K562 (cell line): ENCODE data around the gene GRHL3. TPM values are rescaled to one million over a fixed set of nuclear protein-coding genes. Genes with fewer than 3 reads are reported as not detected.

Experiments
- ATAC-seq: fragments of 200-7000 bp; cut with Tn5 transposase; 3 replicates; pipeline ENCODE4 v1.9.1; 2020; ENCODE audit warnings: moderate library complexity
- BruUV-seq: library from RNA; stranded (reverse); fragments of 400-500 nt; replicated peaks from 2 replicates; lab custom pipeline; 2021; lab: Mats Ljungman, UMichigan
- CTCF ChIA-PET: fragments of 300-600 bp; formaldehyde crosslinking; extraction: SDS; loops from one replicate; lab custom pipeline; 2021; ENCODE audit warnings: low intra/inter-chr PET ratio; lab: Yijun Ruan, JAX
- POLR2A ChIA-PET: fragments of 300-600, 350-650 bp; sonication (Branson Sonifier 250); formaldehyde crosslinking; extraction: SDS; loops from one replicate; lab custom pipeline; 2021; ENCODE audit warnings: antibody characterized with exemption, inconsistent platforms; lab: Yijun Ruan, JAX
- DNase-seq, 4 experiments: peaks; one replicate each; pipeline versions ENCODE4 v3.0.0 to v3.0.0-alpha.2; 2011 to 2018; ENCODE audit warnings: low spot score in 3 of 4, mixed read lengths in 3 of 4; ENCODE audit errors: extremely low read depth in 1 of 4
- FAIRE-seq: peaks from 2 replicates; lab custom pipeline; 2011; peaks lifted over from hg19 to GRCh38; lab: Jason Lieb, UNC
- H2AFZ ChIP-seq: 2 replicates; pipeline ENCODE4 v1.6.0; 2011; ENCODE audit warnings: low read depth, low read length, control low read depth, inconsistent platforms
- H3K27ac ChIP-seq: fragments of 200-600 bp; 3 replicates; pipeline ENCODE4 v1.8.0; 2011; ENCODE audit warnings: low read depth, mild to moderate bottlenecking, control low read depth, inconsistent platforms, low read length, moderate library complexity, mixed read lengths; ENCODE audit errors: extremely low read depth
- H3K27me3 ChIP-seq, 2 experiments: fragments of 300-600 bp in 1 of 2; 2 replicates in 1 of 2; 3 replicates in 1 of 2; pipeline versions ENCODE4 v1.6.0 to v1.8.0; 2011; ENCODE audit warnings: inconsistent platforms in 2 of 2, low read length in 2 of 2, mild to moderate bottlenecking in 1 of 2, mixed read lengths in 1 of 2, moderate library complexity in 1 of 2; ENCODE audit not compliant: control insufficient read depth in 2 of 2, insufficient read depth in 2 of 2
- H3K36me3 ChIP-seq: fragments of 300-600 bp; 3 replicates; pipeline ENCODE4 v1.8.0; 2011; ENCODE audit warnings: mild to moderate bottlenecking, low read length, inconsistent platforms; ENCODE audit not compliant: control insufficient read depth, insufficient read depth
- H3K4me1 ChIP-seq, 2 experiments: fragments of 200-600 bp in 1 of 2; replicated peaks in 1 of 2; 2 replicates in 1 of 2; 3 replicates in 1 of 2; pipeline versions ENCODE4 v1.5.1 to v1.8.0; 2011; ENCODE audit warnings: inconsistent platforms in 2 of 2, low read length in 2 of 2, mild to moderate bottlenecking in 1 of 2, mixed read lengths in 1 of 2, moderate library complexity in 1 of 2; ENCODE audit not compliant: control insufficient read depth in 2 of 2, insufficient read depth in 2 of 2
- H3K4me2 ChIP-seq: 2 replicates; pipeline ENCODE4 v1.6.1; 2011; ENCODE audit warnings: low read length, control low read depth, inconsistent platforms, mixed read lengths; ENCODE audit not compliant: insufficient read depth
- H3K4me3 ChIP-seq: fragments of 200-600 bp; sonication (generic), shearing (Covaris generic); 2 replicates; pipeline ENCODE4 v1.5.1; 2016; ENCODE audit warnings: control low read depth, inconsistent platforms
- H3K79me2 ChIP-seq: fragments of 200-600 bp; 3 replicates; pipeline ENCODE4 v1.8.0; 2011; ENCODE audit warnings: low read length, inconsistent platforms; ENCODE audit not compliant: control insufficient read depth, insufficient read depth
- H3K9ac ChIP-seq, 2 experiments: 2 replicates each; pipeline versions ENCODE4 v1.6.0 to v1.6.1; 2011; ENCODE audit warnings: low read depth in 2 of 2, low read length in 2 of 2, control low read depth in 1 of 2, inconsistent platforms in 1 of 2, mild to moderate bottlenecking in 1 of 2, mixed read lengths in 1 of 2; ENCODE audit not compliant: insufficient read depth in 1 of 2
- H3K9me1 ChIP-seq: one replicate; pipeline ENCODE4 v1.6.0; 2011; ENCODE audit warnings: inconsistent platforms, mild to moderate bottlenecking, low read length, moderate library complexity; ENCODE audit not compliant: control insufficient read depth, insufficient read depth
- H3K9me3 ChIP-seq: replicated peaks from 2 replicates; pipeline ENCODE4 v1.5.1; 2011; ENCODE audit warnings: low read depth, low read length, inconsistent platforms; ENCODE audit not compliant: control insufficient read depth, insufficient read depth
- H4K20me1 ChIP-seq: replicated peaks from 2 replicates; pipeline ENCODE4 v1.6.1; 2011; ENCODE audit warnings: low read length, inconsistent platforms, mixed read lengths; ENCODE audit not compliant: control insufficient read depth, insufficient read depth
- BRCA1 ChIP-seq, 2 experiments: fragments of 450-650 bp in 1 of 2; sonication (generic) in 1 of 2; formaldehyde crosslinking in 1 of 2; IDR thresholded peaks; 2 replicates each; pipeline versions ENCODE4 v1.5.0 to v1.6.1; 2017 to 2020; ENCODE audit warnings: mild to moderate bottlenecking in 1 of 2, missing genetic modification reagents in 1 of 2
- DACH1 ChIP-seq: fragments of 450-650 bp; IDR thresholded peaks from 2 replicates; pipeline ENCODE4 v1.6.1; 2018; ENCODE audit not compliant: partially characterized antibody
- EWSR1 ChIP-seq: fragments of 450-650 bp; IDR thresholded peaks from 2 replicates; pipeline ENCODE4 v1.6.1; 2018; ENCODE audit warnings: borderline replicate concordance, mild to moderate bottlenecking, low read depth, moderate library complexity; ENCODE audit not compliant: partially characterized antibody
- NBN ChIP-seq: fragments of 450-650 bp; IDR thresholded peaks from 2 replicates; pipeline ENCODE4 v1.6.1; 2016; ENCODE audit warnings: low read depth, mild to moderate bottlenecking
- NRF1 ChIP-seq, 2 experiments: fragments of 450-650 bp; IDR thresholded peaks in 1 of 2; conservative IDR thresholded peaks in 1 of 2; 2 replicates each; pipeline ENCODE4 v1.6.1; 2014; ENCODE audit warnings: mild to moderate bottlenecking in 2 of 2
- SP2 ChIP-seq: IDR thresholded peaks from 2 replicates; pipeline ENCODE4 v1.6.1; 2011; ENCODE audit warnings: mild to moderate bottlenecking, low read depth, low read length, moderate library complexity; ENCODE audit not compliant: poor library complexity, severe bottlenecking; ENCODE audit errors: extremely low read depth
- YBX1 ChIP-seq: fragments of 450-650 bp; IDR thresholded peaks from 2 replicates; pipeline ENCODE4 v1.7.1; 2016; ENCODE audit warnings: mild to moderate bottlenecking
- ZKSCAN3 ChIP-seq: fragments of 250-450 bp; sonication (Bioruptor Pico); IDR thresholded peaks from 2 replicates; pipeline ENCODE4 v1.4.0; 2020
- WGBS: fragments of 100-300 bp; shearing (Covaris generic); methylation state at CpG from one replicate; pipeline ENCODE4 v1.1.6; 2016; ENCODE audit warnings: low coverage, mixed read lengths; ENCODE audit not compliant: insufficient coverage; ENCODE audit errors: missing lambda C conversion rate; 5-methylcytosine and 5-hydroxymethylcytosine counted together
- in situ Hi-C: fragments of 300-500 bp; cut with MboI; formaldehyde crosslinking; loops from 4 replicates; pipeline ENCODE4 v1.15.0; 2018; ENCODE audit warnings: inconsistent platforms, mixed read lengths
- intact Hi-C: fragments of 100-400 bp; cut with micrococcal nuclease; formaldehyde crosslinking; loops from 2 replicates; pipeline ENCODE4 v1.14.2; 2022
- polyA plus RNA-seq, 8 experiments: library from polyadenylated mRNA; depleted of rRNA in 4 of 8; stranded (reverse) in 5 of 8; unstranded in 3 of 8; fragments of >200 nt; fragmentation: Nextera tagmentation in 2 of 8; fragmentation: Illumina TruSeq in 1 of 8; extraction: Ambion mirVana in 2 of 8; extraction: Trizol in 1 of 8; gene quantifications; 2 replicates each; pipeline versions ENCODE4 v1.2.1 to v1.2.3, GENCODE V29; 2011 to 2014; ENCODE audit warnings: inconsistent platforms in 1 of 8, missing spikeins in 1 of 8
- total RNA-seq, 7 experiments: library from RNA; depleted of rRNA in 6 of 7; stranded (reverse); fragments of >200 nt in 6 of 7; fragmentation: Illumina TruSeq in 2 of 7; extraction: Trizol in 2 of 7; gene quantifications; 2 replicates each; pipeline versions ENCODE4 v1.2.1 to v1.2.3, GENCODE V29; 2011 to 2021; ENCODE audit warnings: low replicate concordance in 1 of 7
- TF ChIP-seq, protein P1 (sequence below): IDR thresholded peaks from 2 replicates; pipeline ENCODE4 v1.6.1; 2012; ENCODE audit warnings: low read depth, low read length, improper control_type of control experiment, borderline replicate concordance
- TF ChIP-seq, protein P2 (sequence below): sonication (generic); formaldehyde crosslinking; IDR thresholded peaks from 2 replicates; pipeline ENCODE4 v1.8.0; 2022; ENCODE audit warnings: mild to moderate bottlenecking, missing genetic modification reagents

GRHL3 gene
- total and polyA plus RNA-seq, 9 of the 15 experiments (the other 6 are each of a cell fraction or from before 2014, with no cell fraction given), result 0.01 to 0.04 TPM; not detected in 7

DNA sequence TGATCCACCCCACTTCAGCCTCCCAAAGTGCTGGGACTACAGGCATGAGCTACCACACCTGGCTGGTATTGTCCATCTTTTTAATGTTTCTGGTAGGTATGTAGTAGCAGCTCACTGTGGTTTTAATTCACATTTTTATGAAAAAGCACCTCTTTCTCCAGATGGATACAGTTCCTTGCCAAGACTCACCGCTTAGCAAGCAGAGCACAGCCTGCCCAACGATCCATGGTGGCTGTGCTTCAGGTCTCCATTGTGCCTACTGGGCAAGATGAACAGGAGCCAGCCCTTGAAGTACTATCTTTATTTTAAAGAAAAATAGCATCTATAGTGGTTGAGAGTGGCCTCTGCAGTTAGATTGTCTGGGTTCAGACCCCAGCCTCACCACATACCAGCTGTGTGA, 37.6 kb upstream of the GRHL3 start:
- no peaks in the 10 kb centered on the region for H3K9me1 ChIP-seq
- no peaks in the 10 kb centered on the region for H3K79me2 ChIP-seq
- H3K9me3 ChIP-seq, result no peaks in the 10 kb centered on the region
- no peak for ATAC-seq
- no peaks in the 10 kb centered on the region for H4K20me1 ChIP-seq
- no peak overlapping the region for H3K4me2 ChIP-seq
- ChIA-PET POLR2A (interaction anchor here (0.6 to 1.4 kb wide), 4 partner anchors 13 to 32 kb away, joined by 3 read pairs; no protein-coding TSS in a partner anchor), CTCF (no interaction called here)
- H3K4me3 ChIP-seq, result no peak overlapping the region
- H3K27me3 ChIP-seq, result peaks cover 9 to 36% of the 10 kb centered on the region in 2 experiments
- in situ Hi-C loops, result no loop called here
- H3K36me3 ChIP-seq, result no peaks in the 10 kb centered on the region
- no peak overlapping the region for H3K9ac ChIP-seq
- no peaks in the 10 kb centered on the region for H3K4me1 ChIP-seq
- no peak overlapping the region for H2AFZ ChIP-seq
- BruUV-seq, result no TSS peak
- no peak for DNase-seq
- H3K27ac ChIP-seq, result no peak overlapping the region
- TF ChIP-seq BRCA1 (IDR thresholded peaks at IDR 0.05) (no peak), BRCA1 (CRISPR knock-in tag; IDR thresholded peaks at IDR 0.05) (no peak), NBN (no peak), YBX1 (no peak), DACH1 (no peak), NRF1 (conservative IDR thresholded peaks at IDR 0.05 in 1 of 2, IDR thresholded peaks at IDR 0.05 in 1 of 2) (no peak), SP2 (no peak), ZKSCAN3 (CRISPR knock-in tag) (no peak), EWSR1 (no peak)
- TF ChIP-seq, protein P1, sequence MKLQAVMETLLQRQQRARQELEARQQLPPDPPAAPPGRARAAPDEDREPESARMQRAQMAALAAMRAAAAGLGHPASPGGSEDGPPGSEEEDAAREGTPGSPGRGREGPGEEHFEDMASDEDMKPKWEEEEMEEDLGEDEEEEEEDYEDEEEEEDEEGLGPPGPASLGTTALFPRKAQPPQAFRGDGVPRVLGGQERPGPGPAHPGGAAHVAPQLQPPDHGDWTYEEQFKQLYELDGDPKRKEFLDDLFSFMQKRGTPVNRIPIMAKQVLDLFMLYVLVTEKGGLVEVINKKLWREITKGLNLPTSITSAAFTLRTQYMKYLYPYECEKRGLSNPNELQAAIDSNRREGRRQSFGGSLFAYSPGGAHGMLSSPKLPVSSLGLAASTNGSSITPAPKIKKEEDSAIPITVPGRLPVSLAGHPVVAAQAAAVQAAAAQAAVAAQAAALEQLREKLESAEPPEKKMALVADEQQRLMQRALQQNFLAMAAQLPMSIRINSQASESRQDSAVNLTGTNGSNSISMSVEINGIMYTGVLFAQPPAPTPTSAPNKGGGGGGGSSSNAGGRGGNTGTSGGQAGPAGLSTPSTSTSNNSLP, result no peak
- TF ChIP-seq, protein P2, sequence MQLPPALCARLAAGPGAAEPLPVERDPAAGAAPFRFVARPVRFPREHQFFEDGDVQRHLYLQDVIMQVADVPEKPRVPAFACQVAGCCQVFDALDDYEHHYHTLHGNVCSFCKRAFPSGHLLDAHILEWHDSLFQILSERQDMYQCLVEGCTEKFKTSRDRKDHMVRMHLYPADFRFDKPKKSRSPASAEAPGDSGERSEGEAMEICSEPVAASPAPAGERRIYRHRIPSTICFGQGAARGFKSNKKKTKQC (CRISPR knock-in tag), result no peak
- TF ChIP-seq, all 486 proteins: peak for 0
- 0% methylated on average over 2 of the region's 2 CpGs for WGBS
- intact Hi-C loops, result no loop called here
- FAIRE-seq, result no peak
